Hematopoietic multipotent progenitor cell treated with erythropoietin and hydrocortisone succinate and interleukin-3 and kit ligand, for 17 days (in vitro differentiated cells): ENCODE results near the gene PTPRN2.

Experiments used
- DNase-seq: peaks from one replicate; pipeline ENCODE4 v3.0.0-alpha.2; 2015; ENCODE audit warnings: low spot score

Gene PTPRN2

GRCh38 chr7:157879391-157879790 lies 708.2 kb downstream of the PTPRN2 start:
- no peak for DNase-seq

GRCh38 chr7:157877298-157878090 lies 710.1 kb downstream of the PTPRN2 start:
- no peak for DNase-seq

GRCh38 chr7:157876469-157877285 lies 710.9 kb downstream of the PTPRN2 start:
- no peak for DNase-seq

GRCh38 chr7:157875230-157876179 lies 712.1 kb downstream of the PTPRN2 start:
- no peak for DNase-seq

- DNase-seq, result no peak
Observed at GRCh38 chr7:157874870-157875229, 712.8 kb downstream of the PTPRN2 start.

GRCh38 chr7:157874208-157874816 lies 713.3 kb downstream of the PTPRN2 start:
- no peak for DNase-seq

GRCh38 chr7:157873664-157874063 lies 714.0 kb downstream of the PTPRN2 start:
- DNase-seq, result no peak

- DNase-seq, result no peak
Observed at GRCh38 chr7:157873181-157873580, 714.4 kb downstream of the PTPRN2 start.

- DNase-seq, result no peak
Observed at GRCh38 chr7:157872447-157872846, 715.2 kb downstream of the PTPRN2 start.

- no peak for DNase-seq
Observed at GRCh38 chr7:157871681-157872080, 715.9 kb downstream of the PTPRN2 start.

- DNase-seq, result no peak
Observed at GRCh38 chr7:157870644-157871290, 716.9 kb downstream of the PTPRN2 start.

- no peak for DNase-seq
Observed at GRCh38 chr7:157869793-157870192, 717.8 kb downstream of the PTPRN2 start.

GRCh38 chr7:157867685-157868305 lies 719.8 kb downstream of the PTPRN2 start:
- no peak for DNase-seq

GRCh38 chr7:157866336-157866924 lies 721.2 kb downstream of the PTPRN2 start:
- no peak for DNase-seq

GRCh38 chr7:157865351-157866165 lies 722.1 kb downstream of the PTPRN2 start:
- no peak for DNase-seq

GRCh38 chr7:157864911-157865310 lies 722.7 kb downstream of the PTPRN2 start:
- DNase-seq, result no peak

- DNase-seq, result no peak
Observed at GRCh38 chr7:157863906-157864810, 723.5 kb downstream of the PTPRN2 start.

GRCh38 chr7:157863176-157863575 lies 724.4 kb downstream of the PTPRN2 start:
- no peak for DNase-seq
